GM19193 (cell line): ENCODE results near the gene EMD.
A peak's percentile ranks its signal among the peaks of the same experiment; 100 is the strongest.

Source experiments
- POLR2A ChIP-seq: IDR thresholded peaks from 4 replicates; pipeline ENCODE4 v1.6.1; 2011; ENCODE audit not compliant: insufficient read depth, insufficient read length; ENCODE audit errors: extremely low read depth

Gene EMD

GRCh38 chrX:154378799-154379568 lies at the start of gene EMD:
Gene EMD, plus strand, starts transcription at chrX:154379295. Its CDS starts 190 bp downstream, at chrX:154379485.
- TF ChIP-seq POLR2A = peak; percentile 56

- TF ChIP-seq POLR2A = no peak
Measured at GRCh38 chrX:154332561-154332960, 46.5 kb upstream of the EMD start.

- no peak for TF ChIP-seq POLR2A
Measured at GRCh38 chrX:154333116-154333515, 46.0 kb upstream of the EMD start.

- TF ChIP-seq POLR2A = no peak
Measured at GRCh38 chrX:154333837-154334271, 45.2 kb upstream of the EMD start.

GRCh38 chrX:154334496-154334895 lies 44.6 kb upstream of the EMD start:
- no peak for TF ChIP-seq POLR2A

- TF ChIP-seq POLR2A = no peak
Measured at GRCh38 chrX:154348114-154348531, 31.0 kb upstream of the EMD start.

- no peak for TF ChIP-seq POLR2A
Measured at GRCh38 chrX:154348646-154349358, 30.3 kb upstream of the EMD start.

- TF ChIP-seq POLR2A = peak; percentile 22
Measured at GRCh38 chrX:154349359-154349935, 29.6 kb upstream of the EMD start.

- no peak for TF ChIP-seq POLR2A
Measured at GRCh38 chrX:154349979-154350378, 29.1 kb upstream of the EMD start.

GRCh38 chrX:154350429-154351182 lies 28.5 kb upstream of the EMD start:
- TF ChIP-seq POLR2A = no peak

GRCh38 chrX:154351183-154352011 lies 27.7 kb upstream of the EMD start:
- no peak for TF ChIP-seq POLR2A

GRCh38 chrX:154352012-154352401 lies 27.1 kb upstream of the EMD start:
- TF ChIP-seq POLR2A = no peak

- no peak for TF ChIP-seq POLR2A
Measured at GRCh38 chrX:154352466-154352865, 26.6 kb upstream of the EMD start.
